GM18870 (cell line): ENCODE measurements around the gene PTCH1.

Experiments
- ATAC-seq: cut with Tn5 transposase; IDR thresholded peaks from one replicate; pipeline ENCODE4 v1.9.1; 2021; ENCODE audit warnings: moderate library complexity; ENCODE audit not compliant: unreplicated experiment

Gene PTCH1

GRCh38 chr9:95411054-95411892, 105.5 kb downstream of the PTCH1 start:
- ATAC-seq: no peak

DNA sequence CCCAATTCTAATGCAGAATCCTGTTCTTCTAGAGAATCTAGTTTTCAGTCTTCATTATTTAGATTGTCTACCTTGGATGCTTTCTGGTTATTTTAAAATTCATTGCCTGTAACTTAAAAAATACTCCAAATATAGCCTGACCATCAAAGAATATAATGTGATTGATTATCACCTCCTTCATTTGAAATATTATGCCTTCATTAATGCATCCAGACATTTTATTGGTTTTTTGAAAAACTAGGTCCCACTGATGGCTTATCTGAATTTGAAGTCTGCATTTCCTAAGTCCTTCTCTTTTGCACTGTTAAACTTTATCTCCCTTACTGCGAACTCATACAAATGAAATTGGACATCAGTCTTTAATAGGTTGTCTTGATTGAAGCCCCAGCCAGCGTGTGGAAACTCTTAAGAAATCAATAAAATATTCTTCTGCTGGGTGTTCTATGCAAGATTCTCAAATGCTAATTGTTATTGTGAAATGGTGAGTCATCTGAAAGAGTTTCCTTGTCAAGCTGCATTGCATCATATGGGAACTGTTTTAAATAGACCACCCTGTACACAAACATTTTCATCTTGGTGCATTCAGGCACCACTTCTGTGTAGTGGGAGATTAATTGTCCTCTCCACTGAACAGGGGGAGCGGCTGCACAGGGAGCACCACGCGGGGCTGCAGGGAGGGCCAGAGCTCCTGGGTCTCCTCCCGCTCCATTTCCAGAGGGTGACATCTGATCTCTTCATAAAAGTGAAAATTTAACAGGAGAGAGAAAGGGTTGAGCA, 106.9 kb downstream of the PTCH1 start:
- ATAC-seq: no peak

GRCh38 chr9:95407524-95407923, 109.2 kb downstream of the PTCH1 start:
- no peak for ATAC-seq

DNA sequence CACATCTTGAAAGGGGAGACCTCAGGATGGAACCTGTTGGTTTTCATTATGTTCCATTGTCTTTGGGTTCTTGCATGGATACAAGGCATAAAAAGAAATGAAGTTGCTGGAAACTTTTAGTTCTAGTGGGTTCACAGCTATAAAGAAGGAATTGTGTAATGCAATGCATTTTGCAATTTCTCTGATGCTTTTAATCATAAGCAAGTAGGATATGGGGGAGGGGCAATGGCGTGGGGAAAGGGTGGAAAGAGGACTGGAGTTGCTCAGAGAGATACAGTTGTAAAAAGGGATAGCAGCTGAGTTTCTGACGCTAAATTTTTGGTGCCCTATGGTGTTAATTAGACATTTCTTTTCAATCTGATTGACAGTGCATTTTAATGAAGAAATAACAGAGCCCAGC, 110.7 kb downstream of the PTCH1 start:
- no peak for ATAC-seq

- ATAC-seq: no peak
Measured at GRCh38 chr9:95399261-95399660, 117.5 kb downstream of the PTCH1 start.
